Measurements from ENCODE around the gene CCNT2.
"Not testable (repeated sequence)": the region's sequence is repeated elsewhere in the genome, so short reads cannot be mapped to it uniquely, and the experiment has no call there.

Gene CCNT2

GRCh38 chr2:134918526-134919340 is at the start of gene CCNT2:
Gene CCNT2 (plus strand): TSS chr2:134918822. CDS start chr2:134918855, 33 bp downstream.
- DNase-seq = peak; percentile 100

GRCh38 chr2:134869946-134870736 is 48.5 kb upstream of the CCNT2 start:
- no peak for DNase-seq

- DNase-seq = no peak
These were observed 45.5 kb upstream of the CCNT2 start for GRCh38 chr2:134873152-134873551.

- no peak for DNase-seq
These were observed 43.3 kb upstream of the CCNT2 start for GRCh38 chr2:134875309-134875708.

- DNase-seq = no peak
These were observed 35.8 kb upstream of the CCNT2 start for GRCh38 chr2:134882773-134883172.

GRCh38 chr2:134883552-134884293 is 34.9 kb upstream of the CCNT2 start:
- no peak for DNase-seq

- no peak for DNase-seq
These were observed 34.2 kb upstream of the CCNT2 start for GRCh38 chr2:134884435-134884834.

GRCh38 chr2:134892282-134893035 is 26.2 kb upstream of the CCNT2 start:
- no peak for DNase-seq

- DNase-seq = no peak
These were observed 20.7 kb upstream of the CCNT2 start for GRCh38 chr2:134897932-134898331.

GRCh38 chr2:134899204-134899603 is 19.4 kb upstream of the CCNT2 start:
- DNase-seq = no peak

GRCh38 chr2:134900151-134900550 is 18.5 kb upstream of the CCNT2 start:
- no peak for DNase-seq

- not testable (repeated sequence) for DNase-seq
These were observed 14.9 kb upstream of the CCNT2 start for GRCh38 chr2:134903701-134904100.

- no peak for DNase-seq
These were observed 13.5 kb upstream of the CCNT2 start for GRCh38 chr2:134905168-134905567.

GRCh38 chr2:134906726-134907125 is 11.9 kb upstream of the CCNT2 start:
- DNase-seq = no peak

- DNase-seq = not testable (repeated sequence)
These were observed 11.0 kb upstream of the CCNT2 start for GRCh38 chr2:134907441-134908116.

GRCh38 chr2:134910763-134911399 is 7.7 kb upstream of the CCNT2 start:
- DNase-seq = no peak

GRCh38 chr2:134911400-134911785 is 7.2 kb upstream of the CCNT2 start:
- no peak for DNase-seq

GRCh38 chr2:134912361-134912760 is 6.3 kb upstream of the CCNT2 start:
- no peak for DNase-seq

GRCh38 chr2:134917360-134917865 is 1.2 kb upstream of the CCNT2 start:
- no peak for DNase-seq

- DNase-seq = peak; percentile 82
These were observed 615 bp upstream of the CCNT2 start for GRCh38 chr2:134917888-134918525.

Data from activated CD4-positive, alpha-beta T cell treated with anti-CD3 and anti-CD28 coated beads for 1 hour (primary cell).